ENCODE data around the gene CFAP68.
"Not testable (repeated sequence)": the region's sequence is repeated elsewhere in the genome, so short reads cannot be mapped to it uniquely, and the experiment has no call there.

Gene CFAP68

GRCh38 chr11:111870522-111870885, 8.8 kb upstream of the CFAP68 start:
- no peak for DNase-seq (ENCODE audit: low read depth in 4 of 4, low spot score in 1 of 4)

GRCh38 chr11:111870886-111871692, 8.3 kb upstream of the CFAP68 start, which contains the start of gene ALG9:
Gene ALG9 (minus strand): TSS chr11:111871581. CDS start chr11:111871482, 99 bp downstream.
- DNase-seq (ENCODE audit: low read depth in 4 of 4, low spot score in 1 of 4), result peak; percentile 77 to 91 (median 84)

- DNase-seq (ENCODE audit: low read depth in 4 of 4, low spot score in 1 of 4), result no peak
Observed at GRCh38 chr11:111871693-111872161, 7.6 kb upstream of the CFAP68 start.

GRCh38 chr11:111878385-111878848, 924 bp upstream of the CFAP68 start:
- no peak for DNase-seq (ENCODE audit: low read depth in 4 of 4, low spot score in 1 of 4)

GRCh38 chr11:111879637-111879960, 258 bp downstream of the CFAP68 start:
- no peak for DNase-seq (ENCODE audit: low read depth in 4 of 4, low spot score in 1 of 4)

- no peak for DNase-seq (ENCODE audit: low read depth in 4 of 4, low spot score in 1 of 4)
Observed at GRCh38 chr11:111882202-111882601, 2.9 kb downstream of the CFAP68 start.

GRCh38 chr11:111885053-111885452, 5.7 kb downstream of the CFAP68 start:
- not testable (repeated sequence) for DNase-seq (ENCODE audit: low read depth in 4 of 4, low spot score in 1 of 4)

- DNase-seq (ENCODE audit: low read depth in 4 of 4, low spot score in 1 of 4), result no peak
Observed at GRCh38 chr11:111886032-111886431, 6.7 kb downstream of the CFAP68 start.

GRCh38 chr11:111886844-111887243, 7.5 kb downstream of the CFAP68 start:
- no peak for DNase-seq (ENCODE audit: low read depth in 4 of 4, low spot score in 1 of 4)

- DNase-seq (ENCODE audit: low read depth in 4 of 4, low spot score in 1 of 4), result no peak
Observed at GRCh38 chr11:111905411-111905810, 26.1 kb downstream of the CFAP68 start.

- DNase-seq (ENCODE audit: low read depth in 4 of 4, low spot score in 1 of 4), result no peak
Observed at GRCh38 chr11:111906680-111907079, 27.3 kb downstream of the CFAP68 start.

- DNase-seq (ENCODE audit: low read depth in 4 of 4, low spot score in 1 of 4), result no peak
Observed at GRCh38 chr11:111908639-111909305, 29.4 kb downstream of the CFAP68 start.

- no peak for DNase-seq (ENCODE audit: low read depth in 4 of 4, low spot score in 1 of 4)
Observed at GRCh38 chr11:111909378-111909777, 30.0 kb downstream of the CFAP68 start.

- no peak for DNase-seq (ENCODE audit: low read depth in 4 of 4, low spot score in 1 of 4)
Observed at GRCh38 chr11:111910676-111911562, 31.6 kb downstream of the CFAP68 start.

- DNase-seq (ENCODE audit: low read depth in 4 of 4, low spot score in 1 of 4), result no peak
Observed at GRCh38 chr11:111911563-111912401, 32.4 kb downstream of the CFAP68 start, which contains the start of gene CRYAB. Gene CRYAB (minus strand): TSS chr11:111911770. CDS start chr11:111911724, 46 bp downstream.

GRCh38 chr11:111912535-111912934, 33.2 kb downstream of the CFAP68 start, which contains the start of gene HSPB2:
Gene HSPB2 (plus strand): TSS chr11:111912734. CDS start chr11:111912830, 96 bp downstream.
- no peak for DNase-seq (ENCODE audit: low read depth in 4 of 4, low spot score in 1 of 4)

GRCh38 chr11:111913031-111913861, 33.9 kb downstream of the CFAP68 start:
- no peak for DNase-seq (ENCODE audit: low read depth in 4 of 4, low spot score in 1 of 4)

- DNase-seq (ENCODE audit: low read depth in 4 of 4, low spot score in 1 of 4), result no peak
Observed at GRCh38 chr11:111913997-111914396, 34.7 kb downstream of the CFAP68 start.

GRCh38 chr11:111916768-111917167, 37.4 kb downstream of the CFAP68 start:
- no peak for DNase-seq (ENCODE audit: low read depth in 4 of 4, low spot score in 1 of 4)
